ENCODE results near the gene ZNF827.

Gene ZNF827

DNA sequence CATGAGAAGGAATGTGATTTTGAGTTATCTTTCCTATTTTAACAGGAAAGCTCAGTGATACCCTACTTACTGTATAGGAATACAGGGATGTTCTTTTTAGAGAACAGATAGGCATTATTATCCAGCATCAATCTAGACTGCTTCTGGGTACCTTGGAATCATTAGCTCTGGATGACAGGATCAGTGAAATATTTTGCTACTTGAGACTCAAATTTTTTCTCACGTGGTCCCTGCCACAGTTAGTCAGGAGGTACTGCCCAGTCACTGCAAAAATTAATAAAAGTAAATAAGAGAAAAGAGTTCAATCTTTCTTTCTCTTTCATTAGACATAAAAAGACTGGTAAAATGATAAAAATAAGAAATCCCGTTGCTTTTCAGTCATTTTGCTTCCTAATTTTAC is 5.5 kb downstream of the ZNF827 start:
- DNase-seq (ENCODE audit: low spot score) = no peak

DNA sequence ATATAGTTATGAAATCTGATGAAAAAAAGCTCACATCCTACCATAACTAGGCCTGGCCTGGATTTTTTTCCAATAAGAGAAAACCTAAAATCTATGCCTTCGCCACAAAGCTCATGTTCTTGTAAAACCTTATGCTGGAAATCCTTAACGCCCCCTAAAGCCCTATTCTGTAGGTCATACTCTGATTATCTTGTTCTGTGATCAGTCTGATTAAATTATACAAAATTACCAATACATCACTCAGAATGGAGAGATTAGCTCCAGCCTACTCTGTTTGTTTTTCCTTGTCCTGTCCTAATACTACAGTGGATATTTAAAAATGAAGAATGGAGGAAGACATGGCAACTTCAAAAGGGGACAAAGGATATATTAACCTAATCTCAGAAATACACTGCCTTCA is 7.2 kb downstream of the ZNF827 start:
- no peak for DNase-seq (ENCODE audit: low spot score)

DNA sequence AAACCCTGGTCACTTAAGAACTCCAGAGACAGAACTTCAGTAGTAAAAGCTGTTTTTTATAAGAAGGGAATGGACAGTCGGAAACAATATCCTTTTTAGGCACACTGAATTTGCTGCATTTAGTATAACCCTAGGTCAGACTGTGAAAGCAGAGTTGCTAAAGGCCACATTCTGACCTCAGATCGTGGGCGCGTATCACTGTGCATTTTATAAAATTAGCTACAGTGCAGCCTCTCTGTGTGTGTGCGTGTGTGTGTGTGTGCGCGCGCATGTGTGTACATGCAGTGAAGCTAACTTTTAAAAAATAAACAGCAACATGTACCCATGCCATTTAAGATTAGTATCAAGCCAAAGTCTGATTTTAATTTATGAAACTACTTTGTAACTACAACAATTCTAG is 8.0 kb downstream of the ZNF827 start:
- DNase-seq (ENCODE audit: low spot score) = no peak

DNA sequence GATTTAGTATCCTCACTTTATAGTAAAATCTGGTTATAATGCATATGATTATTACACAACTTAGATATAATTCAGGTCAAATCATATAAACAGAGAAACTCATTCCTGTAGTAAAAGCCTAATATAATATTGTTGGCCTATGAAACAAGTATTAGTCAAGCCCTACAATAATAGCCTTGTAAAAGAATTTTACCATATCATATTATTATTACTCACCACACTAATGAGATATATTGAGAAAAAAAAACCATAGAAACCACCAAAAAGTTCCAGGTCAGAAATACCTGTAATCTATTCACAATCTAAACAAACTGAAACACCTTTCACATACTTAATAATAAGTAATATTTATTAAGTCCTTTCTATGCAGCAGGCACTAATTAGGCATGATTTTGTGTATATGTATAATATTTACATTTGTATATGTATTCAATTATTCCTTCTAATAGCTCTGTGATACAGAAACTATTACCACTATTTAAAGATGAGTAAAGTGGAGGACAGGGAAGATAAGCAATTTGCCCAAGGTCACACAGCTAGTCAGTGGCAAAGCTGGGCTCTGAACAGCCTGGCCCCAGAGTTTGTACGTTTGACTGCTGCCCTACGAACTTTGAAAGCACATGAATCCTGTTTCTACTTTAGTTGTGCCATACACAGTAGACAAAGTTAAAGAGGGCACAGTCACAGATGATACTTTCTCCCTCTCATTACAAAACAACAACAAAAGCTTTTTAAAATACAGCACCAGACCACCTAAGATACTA is 9.0 kb downstream of the ZNF827 start:
- no peak for DNase-seq (ENCODE audit: low spot score)

DNA sequence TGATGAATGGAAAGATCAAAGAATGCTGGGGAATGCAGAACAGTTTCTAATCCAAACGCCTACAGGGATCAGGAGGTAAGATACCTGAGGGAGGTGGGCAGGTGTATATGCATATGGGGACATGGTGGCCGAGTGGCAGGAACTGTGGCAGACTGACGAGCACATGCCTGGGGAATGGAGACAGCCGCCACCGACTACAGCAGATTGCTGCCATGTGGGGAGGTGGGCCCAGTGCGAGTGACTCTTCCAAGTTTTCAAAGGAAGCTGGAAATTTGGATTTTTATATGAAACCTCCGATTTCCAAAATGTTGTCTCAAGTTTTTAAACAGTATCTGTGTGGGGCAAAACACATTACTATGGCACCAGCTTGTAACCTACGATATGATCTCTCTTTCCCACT is 9.9 kb downstream of the ZNF827 start:
- no peak for DNase-seq (ENCODE audit: low spot score)

DNA sequence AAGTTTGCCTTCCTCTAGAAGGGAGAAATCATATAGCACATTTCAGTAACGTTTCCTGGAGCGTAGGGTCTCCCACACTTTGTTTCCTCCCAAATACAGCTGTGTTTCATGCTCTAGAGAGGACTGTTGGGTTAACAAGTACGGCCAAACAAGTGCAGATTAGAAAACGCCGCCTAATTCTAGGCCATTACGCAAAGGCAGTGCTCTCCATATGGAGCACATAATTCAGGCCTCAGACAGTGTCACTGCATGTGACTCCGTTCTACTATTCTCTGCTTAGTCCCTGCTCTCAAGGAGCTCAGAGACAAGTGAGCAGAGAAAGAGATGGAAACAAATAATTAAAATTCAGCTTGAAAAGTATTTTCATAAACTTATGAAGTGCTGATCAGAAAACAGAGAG is 11.6 kb downstream of the ZNF827 start:
- DNase-seq (ENCODE audit: low spot score) = no peak

DNA sequence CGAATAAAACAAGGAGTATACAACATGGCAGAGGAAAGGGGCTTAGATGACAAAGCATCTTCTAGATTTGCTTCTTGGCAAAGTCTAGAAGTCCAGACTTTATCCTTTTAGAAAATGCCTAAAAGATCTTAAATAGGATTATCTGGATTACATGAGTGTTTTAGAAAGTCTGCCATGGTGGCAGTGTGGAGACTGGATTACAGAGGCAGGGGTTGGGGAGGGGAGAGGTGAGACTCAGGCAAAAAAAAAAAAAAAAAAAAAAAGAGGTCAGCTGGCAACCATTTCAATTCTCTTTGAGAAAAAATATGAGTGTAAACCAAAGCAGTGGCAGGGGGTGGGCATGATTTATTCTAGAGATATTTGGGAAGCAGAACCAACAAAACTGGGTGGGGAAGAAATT is 17.4 kb downstream of the ZNF827 start:
- no peak for DNase-seq (ENCODE audit: low spot score)

DNA sequence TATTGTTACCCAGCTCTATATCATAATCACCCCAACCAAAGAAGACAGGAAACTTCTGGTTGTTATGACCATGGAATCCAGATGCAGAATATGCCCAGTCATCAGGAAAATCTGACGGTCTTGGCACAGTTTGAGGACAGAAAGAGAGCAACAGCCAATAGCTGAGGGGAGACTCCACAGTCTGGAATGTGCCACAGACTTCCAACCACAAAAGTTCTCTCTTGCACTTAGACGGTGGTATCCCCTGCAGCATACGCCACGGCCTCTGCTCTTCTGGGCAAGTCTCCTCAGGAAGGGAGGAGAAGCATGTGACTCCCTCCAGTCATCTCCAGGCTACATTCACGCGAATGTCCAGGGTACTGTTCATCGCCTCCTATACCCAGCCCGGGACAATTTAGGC is 18.4 kb downstream of the ZNF827 start:
- DNase-seq (ENCODE audit: low spot score) = peak; percentile 87

DNA sequence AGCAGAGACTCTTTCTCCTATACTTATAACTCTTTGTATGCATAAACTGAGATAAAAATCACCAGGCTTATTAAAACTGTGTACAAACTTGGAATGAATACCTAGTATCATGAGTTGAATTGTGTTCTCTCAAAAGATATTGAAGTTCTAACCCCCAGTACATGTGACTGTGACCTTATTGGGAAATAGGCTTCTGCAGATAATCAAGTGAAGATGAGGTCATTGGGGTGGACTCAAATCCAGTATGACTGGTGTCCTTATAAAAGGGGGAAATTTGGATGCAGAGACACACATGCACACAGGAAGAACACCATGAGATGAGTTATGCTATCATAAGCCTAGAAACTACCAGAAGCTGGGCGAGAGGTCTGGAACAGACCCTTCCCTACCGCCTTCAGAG is 26.2 kb downstream of the ZNF827 start:
- no peak for DNase-seq (ENCODE audit: low spot score)

DNA sequence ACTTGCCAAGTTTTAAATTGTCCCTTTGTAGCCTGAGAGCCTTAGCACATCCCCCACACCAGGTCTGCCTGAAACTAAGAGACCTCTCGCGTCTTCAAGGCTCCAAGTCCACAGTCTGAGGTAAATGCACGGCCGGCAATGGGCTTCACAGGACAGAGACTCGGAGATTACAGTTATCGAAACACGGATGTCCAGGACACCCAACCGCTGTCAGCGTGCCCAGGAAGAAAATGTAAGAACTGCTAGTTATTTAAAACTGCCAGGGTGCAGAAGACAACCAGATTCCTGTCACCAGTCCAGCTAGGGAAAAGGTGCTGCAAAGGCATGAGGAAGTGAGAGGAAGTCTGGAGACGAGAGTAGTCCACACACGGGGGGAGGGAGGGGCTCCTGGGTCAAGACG is 28.9 kb downstream of the ZNF827 start:
- DNase-seq (ENCODE audit: low spot score) = no peak

DNA sequence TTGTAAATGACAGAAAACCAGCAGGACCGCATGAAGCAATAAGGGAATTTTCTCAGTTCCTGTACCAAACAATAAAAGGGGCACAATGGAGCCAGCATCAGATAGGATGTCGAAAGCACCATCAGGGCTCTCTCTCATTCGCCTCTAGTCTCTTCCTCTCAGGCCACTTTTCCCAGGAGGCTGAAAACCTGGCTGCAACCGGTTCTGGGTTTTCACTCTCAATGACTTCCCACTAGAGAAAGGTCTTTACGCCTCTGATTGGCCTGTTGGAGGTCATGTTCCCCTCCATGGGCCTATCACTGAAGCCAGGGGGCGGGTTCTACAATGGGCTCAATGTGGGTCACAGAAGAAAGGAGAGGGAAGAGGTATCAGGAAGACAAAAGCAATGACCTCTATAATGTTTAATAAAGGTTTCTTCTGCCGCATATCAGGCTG is 29.3 kb downstream of the ZNF827 start:
- DNase-seq (ENCODE audit: low spot score) = no peak

DNA sequence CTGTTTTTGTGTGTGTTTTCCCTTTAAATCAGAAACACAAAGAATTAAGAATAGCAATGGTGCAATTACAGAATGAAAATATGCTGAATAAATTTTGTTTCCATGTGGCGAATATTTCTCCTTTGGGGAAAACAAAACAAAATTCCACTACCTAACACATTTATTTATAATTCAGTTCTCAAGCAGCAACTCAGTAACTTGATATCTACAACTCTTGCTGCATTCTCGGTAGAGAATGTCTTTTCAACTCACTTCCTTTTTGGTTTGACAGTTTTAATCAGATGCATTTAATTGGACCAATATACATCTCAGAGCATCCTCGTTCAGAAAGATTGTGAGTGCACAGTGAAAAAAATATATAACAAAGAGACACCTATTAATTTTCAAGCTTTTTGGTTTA is 30.8 kb downstream of the ZNF827 start:
- no peak for DNase-seq (ENCODE audit: low spot score)

DNA sequence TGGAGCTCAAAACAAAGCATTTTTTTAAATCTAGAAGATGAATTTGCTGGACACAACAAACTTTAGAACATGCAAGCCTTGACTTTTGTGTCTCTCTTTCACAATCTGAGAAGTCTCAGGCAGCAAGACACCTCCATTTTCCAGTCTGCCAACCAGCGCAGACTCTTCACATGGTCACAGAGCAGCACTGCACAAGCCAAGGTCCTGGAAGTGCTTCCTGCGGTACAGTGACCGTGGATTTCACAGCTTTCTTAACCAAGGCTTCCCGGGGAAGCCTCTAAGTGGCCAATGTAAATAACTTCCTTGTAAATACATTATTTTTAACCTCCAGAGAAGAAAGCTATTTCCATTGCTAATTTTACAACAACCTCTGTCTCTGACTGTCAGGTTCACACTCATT is 31.2 kb downstream of the ZNF827 start:
- DNase-seq (ENCODE audit: low spot score) = no peak

DNA sequence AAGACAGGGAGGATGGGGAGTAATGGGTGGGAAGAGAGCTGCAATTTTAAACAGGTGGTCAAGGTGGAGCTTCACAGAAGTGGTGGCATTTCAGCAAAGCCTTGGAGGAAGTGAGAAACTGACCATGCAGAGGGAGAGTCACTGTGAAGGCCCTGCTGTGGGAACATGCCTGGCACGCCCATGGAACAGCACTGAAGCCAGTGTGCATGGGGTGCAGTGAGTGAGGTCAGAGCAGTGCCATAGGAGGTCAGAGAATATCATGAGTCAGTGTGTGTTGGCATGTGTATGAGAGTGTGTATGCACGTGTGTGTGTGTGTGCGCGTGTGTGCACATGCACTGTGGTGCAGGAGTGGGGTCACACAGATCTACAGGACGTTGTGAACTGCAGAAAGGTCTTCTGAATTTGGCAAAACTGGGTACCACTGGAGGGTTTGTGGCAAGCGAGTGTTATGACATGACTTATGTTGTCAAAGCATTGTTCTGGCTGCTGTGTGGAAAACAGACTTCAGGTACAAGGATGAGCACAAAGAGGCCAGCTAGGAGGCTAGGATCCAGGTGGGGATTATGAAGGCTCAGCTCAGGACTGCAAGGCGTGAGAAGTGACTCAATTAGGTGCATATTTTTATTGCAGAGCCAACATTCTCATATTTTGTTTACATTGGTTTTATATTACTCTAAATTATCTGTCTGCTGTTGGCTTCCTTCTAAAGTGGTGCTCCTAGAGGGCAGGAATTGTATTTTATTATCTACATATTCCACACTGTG is 34.0 kb downstream of the ZNF827 start:
- no peak for DNase-seq (ENCODE audit: low spot score)

DNA sequence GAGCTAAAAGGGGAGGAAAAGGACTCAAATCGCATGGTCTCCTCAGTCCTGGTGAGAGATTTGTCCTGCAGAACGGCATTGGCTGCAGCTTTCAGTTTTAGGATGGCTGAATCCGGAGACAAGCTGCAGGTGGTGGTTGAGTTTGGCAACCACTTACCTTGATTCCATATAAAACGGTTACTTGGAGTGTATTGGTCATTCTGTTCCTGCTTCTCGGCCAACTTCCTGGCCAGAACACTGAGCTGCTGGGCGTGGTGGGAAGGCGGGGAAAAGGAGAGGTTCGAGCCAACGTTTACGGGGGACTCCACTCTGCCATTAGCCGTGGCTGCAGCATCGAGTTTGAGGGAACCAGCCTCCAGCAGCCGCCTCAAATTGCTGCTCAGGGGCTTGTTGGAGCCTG is 36.1 kb downstream of the ZNF827 start:
- DNase-seq (ENCODE audit: low spot score) = no peak

DNA sequence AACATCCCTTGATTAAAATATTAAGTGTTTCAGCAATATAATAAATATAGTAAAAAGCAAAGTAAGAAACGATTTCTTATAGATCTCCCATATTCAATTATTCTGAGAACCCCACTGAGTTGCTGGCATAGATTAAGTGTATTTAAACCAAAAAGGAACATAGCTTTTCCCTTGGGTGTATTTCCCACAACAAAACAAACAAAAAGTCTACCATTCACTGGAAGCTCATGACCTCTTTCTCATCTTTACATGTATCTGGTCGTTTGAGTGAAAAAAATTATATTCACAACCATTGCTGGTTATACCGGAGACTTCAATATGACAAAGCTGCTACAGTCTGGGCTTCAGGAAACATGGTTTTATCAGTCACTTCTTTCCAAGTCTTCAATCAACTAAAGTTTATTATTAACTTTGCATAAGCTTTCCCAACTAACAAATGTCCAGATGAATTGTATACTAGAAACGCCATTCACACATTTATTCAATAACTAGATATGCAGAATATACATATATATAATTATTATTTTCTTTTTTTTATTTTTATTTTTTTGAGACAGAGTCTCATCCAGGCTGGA is 38.6 kb downstream of the ZNF827 start:
- no peak for DNase-seq (ENCODE audit: low spot score)

DNA sequence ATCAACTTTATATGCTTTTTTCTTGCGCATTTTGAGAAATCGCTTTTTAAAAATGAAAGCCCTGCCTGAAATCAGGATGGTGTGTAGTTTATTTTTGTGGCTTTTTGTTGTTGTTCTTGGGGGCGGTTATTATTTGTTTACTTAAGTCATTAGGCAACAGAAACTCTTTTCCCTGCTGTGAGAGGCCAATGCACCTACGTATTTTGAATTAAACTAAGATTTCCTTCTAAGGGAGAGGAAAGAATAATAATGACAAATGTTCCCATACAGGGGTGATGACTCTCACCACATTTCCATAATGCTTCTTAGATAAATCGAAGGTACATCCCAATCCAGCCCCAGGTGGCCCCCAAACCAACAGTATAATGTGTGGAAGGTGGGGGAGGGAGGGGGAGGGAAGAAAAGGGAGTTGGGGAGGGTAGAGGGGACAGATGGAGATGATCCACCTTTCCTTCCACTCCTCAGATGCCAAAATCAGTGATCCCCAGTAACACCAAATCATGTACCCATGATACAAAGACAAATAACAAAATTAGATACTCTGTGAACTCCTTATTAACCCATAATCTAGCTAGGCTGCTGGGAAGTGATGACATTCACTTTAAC is 39.6 kb downstream of the ZNF827 start:
- no peak for DNase-seq (ENCODE audit: low spot score)

DNA sequence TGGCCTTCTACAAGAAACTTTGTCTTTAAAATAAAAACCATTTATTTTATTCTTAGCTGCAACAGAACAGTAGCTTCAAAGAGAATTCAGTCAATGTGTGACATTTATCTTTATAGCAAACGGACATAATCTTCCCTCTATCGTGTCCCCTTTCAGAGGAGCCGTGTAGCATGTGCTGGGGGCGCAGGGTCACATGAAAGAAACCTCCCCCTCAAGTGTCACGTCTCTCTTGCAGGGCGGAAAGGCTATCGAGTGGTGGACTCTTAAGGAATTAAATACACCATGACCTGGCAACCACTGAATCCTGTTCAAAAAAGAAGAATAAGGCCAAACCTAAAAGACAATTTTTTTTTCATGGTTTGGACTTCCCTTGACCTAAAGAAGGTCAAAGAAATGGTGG is 40.2 kb downstream of the ZNF827 start:
- DNase-seq (ENCODE audit: low spot score) = no peak

DNA sequence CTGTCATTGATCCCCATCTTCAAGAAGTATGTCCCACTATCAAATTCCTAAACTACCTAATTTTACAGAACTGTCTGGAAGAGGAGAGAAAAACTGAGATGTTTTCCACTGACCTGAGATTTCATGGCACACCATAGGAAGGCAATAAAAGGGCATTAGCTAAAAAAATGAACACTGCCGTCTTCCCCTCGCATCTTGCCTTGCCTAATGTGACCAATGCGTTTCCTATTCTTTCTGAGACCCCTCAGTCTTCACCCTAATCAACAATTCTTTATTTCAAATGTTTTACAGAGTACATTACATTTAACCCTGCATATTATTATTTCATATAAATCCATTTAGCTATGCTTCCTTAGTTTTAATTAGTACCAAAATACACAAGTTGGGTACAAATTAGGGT is 43.6 kb downstream of the ZNF827 start:
- DNase-seq (ENCODE audit: low spot score) = no peak

DNA sequence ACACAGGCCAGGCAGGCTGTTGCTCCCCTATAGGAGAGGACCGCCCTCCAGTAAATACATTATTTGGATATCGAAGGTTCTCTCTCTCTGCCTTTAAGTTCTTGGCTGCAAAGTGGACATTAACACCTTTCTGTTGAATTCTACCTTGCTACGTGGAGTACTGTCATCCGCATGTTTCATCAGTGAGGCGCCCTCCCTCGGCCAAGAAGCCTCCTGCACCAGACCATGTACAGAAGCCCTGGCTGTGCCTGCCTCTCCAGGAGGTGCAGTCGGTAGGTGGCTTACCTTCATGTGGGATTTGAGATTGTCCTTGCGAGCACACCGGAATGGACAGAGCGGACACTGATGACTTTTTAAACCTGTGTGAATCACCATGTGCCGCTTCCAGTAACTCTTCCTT is 46.7 kb downstream of the ZNF827 start:
- DNase-seq (ENCODE audit: low spot score) = no peak

DNA sequence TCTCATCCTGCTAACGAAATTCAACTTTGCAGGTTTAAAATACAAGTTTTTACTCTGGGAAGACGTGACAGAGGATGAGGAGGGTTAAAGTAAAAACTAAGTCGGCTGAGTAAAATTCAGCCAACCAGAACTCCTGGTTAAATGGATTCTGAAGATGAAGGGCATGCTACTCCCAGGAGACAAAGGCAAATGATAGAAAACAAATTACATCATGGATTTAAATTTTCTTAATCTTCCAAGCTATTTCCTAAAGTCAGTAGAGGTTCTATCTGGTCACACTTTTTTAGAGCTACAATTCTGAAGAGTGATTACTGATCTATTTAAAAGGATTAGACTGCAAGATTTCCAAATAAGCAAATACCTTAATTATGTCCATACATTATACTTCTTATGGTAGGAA is 47.9 kb downstream of the ZNF827 start:
- DNase-seq (ENCODE audit: low spot score) = no peak

DNA sequence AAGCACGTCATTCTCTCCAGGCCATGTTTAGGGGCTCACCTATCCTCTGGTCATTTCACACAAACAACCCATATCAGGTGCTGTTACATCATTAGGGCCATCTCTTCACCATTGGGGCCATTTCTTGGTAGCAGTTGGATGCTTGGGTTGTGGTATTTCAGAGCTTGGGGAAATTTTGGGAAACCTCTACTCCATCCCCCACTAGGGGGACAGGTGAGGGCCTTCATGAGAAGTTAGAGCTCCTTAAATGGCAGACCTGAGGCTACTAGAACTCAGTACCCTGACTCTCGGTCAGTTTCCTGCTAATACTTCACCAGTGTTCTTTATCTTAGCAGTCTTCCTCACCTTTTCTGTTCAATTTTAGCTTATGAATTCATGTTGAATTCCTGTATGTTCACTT is 50.2 kb downstream of the ZNF827 start:
- no peak for DNase-seq (ENCODE audit: low spot score)
